Umbilical cord (tissue), 2 donors: ENCODE measurements around the gene DHRS1. TPM values are rescaled to one million over a fixed set of nuclear protein-coding genes. Genes with fewer than 3 reads are reported as not detected.
A peak's percentile ranks its signal among the peaks of the same experiment; 100 is the strongest.
"Not testable (repeated sequence)": the region's sequence is repeated elsewhere in the genome, so short reads cannot be mapped to it uniquely, and the experiment has no call there.

Source experiments
- DNase-seq: peaks from one replicate; pipeline ENCODE4 v3.0.0-alpha.2; 2015; ENCODE audit warnings: low spot score
- total RNA-seq: library from RNA; depleted of rRNA; stranded (reverse); fragments of >200 nt; gene quantifications from one replicate; pipeline ENCODE4 v1.2.3, GENCODE V29; 2014; ENCODE audit warnings: low replicate concordance; ENCODE audit not compliant: insufficient read depth

Gene DHRS1
- total RNA-seq, 1 donor from 2014 or later, result 45.3 TPM

DNA sequence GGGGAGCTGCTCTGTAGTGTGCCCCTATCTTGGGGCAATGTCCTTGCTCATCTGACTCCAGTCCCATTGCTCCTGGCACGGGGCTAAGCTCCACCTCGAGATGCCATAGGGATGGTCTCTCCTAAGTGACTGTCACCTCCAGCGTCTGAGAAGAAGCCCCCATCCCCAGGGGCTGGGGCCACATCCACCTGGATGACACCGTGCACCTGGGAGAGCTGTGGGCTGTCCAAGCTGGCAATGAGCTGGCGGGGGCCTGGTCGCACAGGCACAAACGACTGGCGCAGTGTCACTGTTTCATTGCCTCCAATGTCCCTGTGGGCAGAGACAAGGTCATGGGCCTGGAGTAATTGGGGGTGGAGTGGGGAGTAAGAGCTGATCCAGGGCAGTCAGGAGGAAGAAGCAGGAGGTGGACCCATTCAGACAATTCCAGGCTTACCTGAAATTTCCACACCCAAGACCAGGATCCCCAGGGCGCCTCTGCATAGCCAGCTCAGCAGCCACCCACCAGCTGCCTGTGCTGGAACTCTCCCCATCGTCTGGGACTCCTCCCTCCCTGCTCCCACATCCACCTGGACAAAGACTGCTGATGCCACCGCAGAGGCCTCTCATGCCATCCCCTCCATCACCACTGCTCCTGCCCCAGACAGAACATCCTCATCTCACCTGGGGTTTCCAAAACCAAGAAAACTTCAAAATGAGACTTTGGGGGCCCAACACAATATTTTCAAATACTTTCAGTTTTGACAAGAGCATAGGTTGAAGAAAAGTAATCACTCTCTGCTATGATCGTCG is 50.2 kb downstream of the DHRS1 start:
- DNase-seq, result no peak

DNA sequence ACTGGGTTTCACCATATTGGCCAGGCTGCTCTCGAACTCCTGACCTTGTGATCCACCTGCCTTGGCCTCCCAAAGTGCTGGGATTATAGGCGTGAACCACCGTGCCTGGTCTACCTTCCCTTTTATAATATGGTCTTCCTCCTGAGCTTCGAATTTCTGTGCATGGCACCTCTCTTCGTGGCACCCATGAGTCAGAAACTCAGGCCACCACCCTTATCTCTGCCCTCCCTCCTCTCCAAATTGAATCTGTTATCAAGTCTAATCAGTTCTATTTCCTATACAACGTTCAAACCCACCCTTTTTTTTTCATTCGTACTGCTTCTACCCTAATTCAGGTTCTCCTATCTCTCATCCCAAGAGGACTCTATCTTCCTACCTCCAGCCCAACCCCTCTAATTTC is 52.2 kb downstream of the DHRS1 start:
- no peak for DNase-seq

DNA sequence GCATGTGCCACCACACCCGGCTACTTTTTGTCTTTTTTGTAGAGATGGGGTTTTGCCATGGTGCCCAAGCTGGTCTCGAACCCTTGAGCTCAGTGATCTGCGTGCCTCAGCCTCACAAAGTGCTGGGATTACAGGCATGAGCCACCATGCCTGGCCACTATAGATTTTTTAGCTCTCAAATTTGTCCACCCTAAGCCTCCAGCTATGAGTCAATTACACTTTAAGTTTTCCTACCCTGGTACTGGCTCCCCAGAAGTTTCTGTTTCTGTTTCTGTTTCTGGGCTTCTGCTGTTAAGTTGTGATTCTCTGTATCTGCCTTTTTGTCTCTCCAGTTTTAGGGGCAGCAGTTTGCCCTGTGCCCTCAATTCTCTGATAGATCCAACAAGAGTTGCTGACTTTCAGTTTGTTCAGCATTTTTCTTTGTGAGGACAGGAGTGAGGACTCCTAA is 52.8 kb downstream of the DHRS1 start:
- no peak for DNase-seq

DNA sequence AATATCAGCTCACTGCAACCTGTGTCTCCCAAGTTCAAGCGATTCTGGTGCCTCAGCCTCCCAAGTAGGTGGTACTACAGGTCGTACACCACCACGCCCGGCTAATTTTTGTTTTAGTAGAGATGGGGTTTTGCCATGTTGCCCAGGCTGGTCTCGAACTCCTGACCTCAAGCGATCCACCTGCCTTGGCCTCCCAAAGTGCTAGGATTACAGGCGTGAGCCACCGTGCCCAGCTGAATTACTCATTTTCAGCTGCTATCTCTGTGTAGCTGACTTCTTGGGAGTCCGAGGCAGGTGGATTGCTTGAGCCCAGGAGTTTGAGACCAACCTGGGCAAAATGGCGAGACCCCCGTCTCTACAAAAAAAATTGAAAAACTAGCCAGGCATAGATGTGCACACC is 54.2 kb downstream of the DHRS1 start:
- not testable (repeated sequence) for DNase-seq

DNA sequence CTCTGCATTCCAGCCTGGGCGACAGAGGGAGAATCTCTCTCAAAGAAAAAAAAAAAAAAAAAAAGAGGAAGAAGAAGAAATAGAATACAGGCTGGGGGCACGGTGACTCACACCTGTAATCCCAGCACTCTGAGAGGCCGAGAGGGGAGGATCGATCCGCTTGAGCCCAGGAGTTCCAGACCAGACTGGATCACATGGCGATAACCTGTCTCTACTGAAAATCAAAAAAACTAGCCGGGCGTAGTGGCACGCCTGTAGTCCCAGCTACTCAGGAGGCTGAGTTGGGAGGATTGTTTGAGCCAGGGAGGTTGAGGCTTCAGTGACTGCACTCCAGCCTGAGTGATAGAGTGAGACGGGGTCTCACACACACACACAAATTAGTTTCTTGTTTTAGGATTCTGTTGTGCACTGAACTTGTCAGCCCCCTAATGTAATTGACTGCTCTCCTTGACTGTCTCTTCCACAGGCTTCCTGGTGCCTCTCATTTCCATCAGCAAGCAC is 56.2 kb downstream of the DHRS1 start:
- DNase-seq, result no peak

DNA sequence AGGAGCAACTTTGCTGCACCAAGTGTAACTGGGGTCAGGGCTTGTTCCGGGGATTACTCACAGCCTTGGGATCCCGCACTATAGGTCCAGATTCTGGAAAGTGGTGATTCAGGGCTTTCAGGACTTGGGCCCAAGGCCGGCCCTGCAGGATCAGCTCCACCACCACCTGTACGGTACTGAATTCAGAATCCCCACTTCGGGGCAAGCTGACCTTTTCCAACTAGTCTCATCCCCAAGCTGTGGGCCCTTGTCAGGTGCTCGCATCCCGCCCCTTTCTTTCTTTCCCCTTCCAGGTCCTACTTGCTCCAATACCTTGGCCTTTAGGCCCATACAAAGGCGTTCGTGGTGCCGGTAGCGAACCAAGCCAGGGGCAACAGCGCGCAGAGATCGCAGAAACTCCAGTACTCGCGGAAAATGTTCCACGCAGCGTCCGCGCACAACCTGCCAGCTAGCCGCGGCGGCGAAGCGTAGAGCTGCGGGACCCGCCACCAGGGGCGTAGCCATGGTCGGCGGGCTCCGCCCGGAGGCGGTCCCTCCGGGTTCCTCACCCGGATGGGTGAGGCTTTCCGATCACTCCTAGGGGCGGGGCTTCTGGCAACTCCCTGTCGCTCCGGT is 57.6 kb downstream of the DHRS1 start:
- peak; percentile 98 for DNase-seq

Other genes starting within 250 kb of the DHRS1 start
- gene CARMIL3, start 247.8 kb downstream of the DHRS1 start, total RNA-seq, result 1.2 TPM
- 2.4 TPM for gene CPNE6, start 228.2 kb downstream of the DHRS1 start, total RNA-seq
- gene PCK2, start 205.5 kb downstream of the DHRS1 start, total RNA-seq, result 13.2 TPM
- gene DCAF11, start 185.0 kb downstream of the DHRS1 start, total RNA-seq, result 37.3 TPM
- gene NRL, start 184.8 kb downstream of the DHRS1 start, total RNA-seq, result 0.24 TPM
- 3.6 TPM for gene FITM1, start 169.1 kb downstream of the DHRS1 start, total RNA-seq
- 35.4 TPM for gene PSME1, start 163.6 kb downstream of the DHRS1 start, total RNA-seq
- gene EMC9, start 158.2 kb downstream of the DHRS1 start, total RNA-seq, result 25.3 TPM
- gene PSME2, start 153.2 kb downstream of the DHRS1 start, total RNA-seq, result 17.1 TPM
- 22.6 TPM for gene RNF31, start 152.3 kb downstream of the DHRS1 start, total RNA-seq
- 133 TPM for gene IRF9, start 138.5 kb downstream of the DHRS1 start, total RNA-seq
- 10.1 TPM for gene REC8, start 127.7 kb downstream of the DHRS1 start, total RNA-seq
- gene IPO4, start 111.0 kb downstream of the DHRS1 start, total RNA-seq, result 7.7 TPM
- gene TM9SF1, start 104.3 kb downstream of the DHRS1 start, total RNA-seq, result 49.6 TPM
- gene TSSK4, start 94.1 kb downstream of the DHRS1 start, total RNA-seq, result not detected
- gene CHMP4A, start 86.3 kb downstream of the DHRS1 start, total RNA-seq, result 5.3 TPM
- 3.9 TPM for gene MDP1, start 83.7 kb downstream of the DHRS1 start, total RNA-seq
- gene NEDD8, start 67.4 kb downstream of the DHRS1 start, total RNA-seq, result 68.6 TPM
- gene GMPR2, start 66.9 kb downstream of the DHRS1 start, total RNA-seq, result 49.4 TPM
- gene TINF2, start 57.2 kb downstream of the DHRS1 start, total RNA-seq, result 33.2 TPM
- 9.4 TPM for gene TGM1, start 36.6 kb downstream of the DHRS1 start, total RNA-seq
- gene RABGGTA, start 28.2 kb downstream of the DHRS1 start, total RNA-seq, result 14.0 TPM
- gene NOP9, start 70 bp upstream of the DHRS1 start, total RNA-seq, result 12.5 TPM
- 4.8 TPM for gene CIDEB, start 8.2 kb upstream of the DHRS1 start, total RNA-seq
- gene LTB4R2, start 10.4 kb upstream of the DHRS1 start, total RNA-seq, result 8.9 TPM
- gene LTB4R, start 11.7 kb upstream of the DHRS1 start, total RNA-seq, result 1.4 TPM
- gene ADCY4, start 35.3 kb upstream of the DHRS1 start, total RNA-seq, result 8.2 TPM
- 5.3 TPM for gene RIPK3, start 40.2 kb upstream of the DHRS1 start, total RNA-seq
- 40.0 TPM for gene NFATC4, start 68.4 kb upstream of the DHRS1 start, total RNA-seq
- 30.8 TPM for gene NYNRIN, start 99.2 kb upstream of the DHRS1 start, total RNA-seq
- gene CBLN3, start 129.9 kb upstream of the DHRS1 start, total RNA-seq, result 4.1 TPM
- gene KHNYN, start 130.2 kb upstream of the DHRS1 start, total RNA-seq, result 80.2 TPM
- 11.1 TPM for gene SDR39U1, start 143.0 kb upstream of the DHRS1 start, total RNA-seq
- not detected for gene CMA1, start 208.5 kb upstream of the DHRS1 start, total RNA-seq